ENCODE measurements around the gene OR12D3.
A peak's percentile ranks its signal among the peaks of the same experiment; 100 is the strongest.
"Not testable (repeated sequence)": the region's sequence is repeated elsewhere in the genome, so short reads cannot be mapped to it uniquely, and the experiment has no call there.

The OR12D3 gene

GRCh38 chr6:29395331-29395730, 20.2 kb upstream of the OR12D3 start, which contains the start of gene OR12D2:
Gene OR12D2, plus strand, starts transcription at chr6:29395631. Its CDS starts 1,069 bp downstream, at chr6:29396700.
- POLR2A ChIA-PET = no interaction called here
- CTCF ChIA-PET = no interaction called here
- DNase-seq (ENCODE audit: extremely low spot score) = no peak
- TF ChIP-seq, protein P1, sequence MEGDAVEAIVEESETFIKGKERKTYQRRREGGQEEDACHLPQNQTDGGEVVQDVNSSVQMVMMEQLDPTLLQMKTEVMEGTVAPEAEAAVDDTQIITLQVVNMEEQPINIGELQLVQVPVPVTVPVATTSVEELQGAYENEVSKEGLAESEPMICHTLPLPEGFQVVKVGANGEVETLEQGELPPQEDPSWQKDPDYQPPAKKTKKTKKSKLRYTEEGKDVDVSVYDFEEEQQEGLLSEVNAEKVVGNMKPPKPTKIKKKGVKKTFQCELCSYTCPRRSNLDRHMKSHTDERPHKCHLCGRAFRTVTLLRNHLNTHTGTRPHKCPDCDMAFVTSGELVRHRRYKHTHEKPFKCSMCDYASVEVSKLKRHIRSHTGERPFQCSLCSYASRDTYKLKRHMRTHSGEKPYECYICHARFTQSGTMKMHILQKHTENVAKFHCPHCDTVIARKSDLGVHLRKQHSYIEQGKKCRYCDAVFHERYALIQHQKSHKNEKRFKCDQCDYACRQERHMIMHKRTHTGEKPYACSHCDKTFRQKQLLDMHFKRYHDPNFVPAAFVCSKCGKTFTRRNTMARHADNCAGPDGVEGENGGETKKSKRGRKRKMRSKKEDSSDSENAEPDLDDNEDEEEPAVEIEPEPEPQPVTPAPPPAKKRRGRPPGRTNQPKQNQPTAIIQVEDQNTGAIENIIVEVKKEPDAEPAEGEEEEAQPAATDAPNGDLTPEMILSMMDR (IDR thresholded peaks at IDR 0.05; ENCODE audit: control extremely low read depth, extremely low read depth, low read depth, missing control alignments) = no peak

DNA sequence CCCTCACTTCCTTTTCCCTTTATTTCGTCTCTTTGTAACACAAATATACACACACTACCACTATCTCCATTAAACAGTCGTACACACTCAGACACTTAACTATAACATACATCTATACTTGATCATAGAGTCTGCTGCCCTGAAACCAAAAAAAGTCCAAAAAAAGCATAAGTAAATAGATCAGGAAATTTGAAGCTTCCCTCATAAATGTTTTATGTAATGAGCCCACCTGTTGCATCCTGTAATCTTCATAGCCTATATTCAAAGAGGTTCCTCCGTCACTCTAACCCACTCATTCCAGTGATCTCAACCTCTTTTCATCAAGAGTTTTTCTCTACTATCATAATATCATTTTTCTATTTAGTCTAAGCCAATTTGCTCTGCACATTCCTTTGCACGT, 13.4 kb upstream of the OR12D3 start:
- POLR2A ChIA-PET = no interaction called here
- CTCF ChIA-PET = no interaction called here
- no peak for DNase-seq (ENCODE audit: extremely low spot score)
- TF ChIP-seq, protein P1 (IDR thresholded peaks at IDR 0.05; ENCODE audit: control extremely low read depth, extremely low read depth, low read depth, missing control alignments) = no peak

DNA sequence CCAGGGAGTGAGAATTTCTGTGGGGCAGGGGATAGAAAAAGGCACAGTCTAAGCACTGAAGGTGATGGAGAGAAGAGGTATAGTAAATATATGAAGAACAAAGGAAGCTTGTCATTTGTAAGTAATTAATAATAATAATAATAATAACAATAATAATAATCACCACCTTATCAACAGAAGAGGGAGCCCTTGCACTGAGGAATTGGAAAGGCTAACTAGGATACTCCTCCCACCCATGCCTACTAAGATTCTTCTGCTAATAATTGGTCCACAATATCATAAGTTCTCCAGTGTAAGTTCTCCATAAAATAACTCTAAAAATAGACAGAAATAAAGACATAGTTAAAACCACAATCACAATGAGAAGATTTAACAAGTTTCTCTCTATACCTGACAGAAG, 912 bp upstream of the OR12D3 start:
- CTCF ChIA-PET = interaction anchor here (1.0 to 2.7 kb wide), 4 partner anchors 174 to 216 kb away, joined by 3 to 30 read pairs (median 3); a partner anchor contains a TSS
- DNase-seq (ENCODE audit: extremely low spot score) = peak; percentile 19

GRCh38 chr6:29368765-29369164, 6.3 kb downstream of the OR12D3 start, which contains the start of gene OR5V1:
Gene OR5V1, minus strand, starts transcription at chr6:29368865. Its CDS starts 12,670 bp downstream, at chr6:29356195.
- POLR2A ChIA-PET = no interaction called here
- DNase-seq (ENCODE audit: extremely low spot score) = no peak
- TF ChIP-seq, protein P1 (IDR thresholded peaks at IDR 0.05; ENCODE audit: control extremely low read depth, extremely low read depth, low read depth, missing control alignments) = no peak
- CTCF ChIA-PET = no interaction called here

More for the DNA sequence above, 912 bp upstream of the OR12D3 start:
- POLR2A ChIA-PET = no interaction called here
- TF ChIP-seq, protein P1 (IDR thresholded peaks at IDR 0.05; ENCODE audit: control extremely low read depth, extremely low read depth, low read depth, missing control alignments) = peak; percentile 7

DNA sequence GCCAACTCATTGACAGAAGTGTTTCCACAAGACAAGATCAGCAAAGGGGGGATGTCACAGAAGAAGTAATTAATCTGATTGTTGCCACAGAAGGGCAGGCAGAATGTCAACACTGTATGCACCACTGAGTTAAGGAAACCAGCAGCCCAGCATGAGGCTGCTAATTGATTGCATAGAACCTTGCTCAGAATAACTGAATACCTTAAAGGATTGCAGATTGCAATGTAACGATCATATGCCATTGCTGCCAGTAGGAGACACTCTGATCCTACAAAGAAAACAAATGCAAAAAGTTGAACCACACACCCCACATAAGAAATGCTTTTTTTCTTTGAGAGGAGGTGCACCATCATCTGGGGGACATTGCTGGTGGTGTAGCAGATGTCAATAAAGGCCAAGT, 19.5 kb downstream of the OR12D3 start:
- ChIA-PET CTCF (interaction anchor here (1.4 kb wide), 1 partner anchor 24 kb away, joined by 3 read pairs; no protein-coding TSS in a partner anchor), POLR2A (no interaction called here)
- TF ChIP-seq, protein P1 (IDR thresholded peaks at IDR 0.05; ENCODE audit: control extremely low read depth, extremely low read depth, low read depth, missing control alignments) = no peak
- no peak for DNase-seq (ENCODE audit: extremely low spot score)

- TF ChIP-seq, protein P1 (IDR thresholded peaks at IDR 0.05; ENCODE audit: control extremely low read depth, extremely low read depth, low read depth, missing control alignments) = no peak
- ChIA-PET CTCF (interaction anchor here (1.4 kb wide), 1 partner anchor 23 kb away, joined by 3 read pairs; no protein-coding TSS in a partner anchor), POLR2A (no interaction called here)
- DNase-seq (ENCODE audit: extremely low spot score) = no peak
These were observed 20.1 kb downstream of the OR12D3 start for GRCh38 chr6:29354980-29355379.

DNA sequence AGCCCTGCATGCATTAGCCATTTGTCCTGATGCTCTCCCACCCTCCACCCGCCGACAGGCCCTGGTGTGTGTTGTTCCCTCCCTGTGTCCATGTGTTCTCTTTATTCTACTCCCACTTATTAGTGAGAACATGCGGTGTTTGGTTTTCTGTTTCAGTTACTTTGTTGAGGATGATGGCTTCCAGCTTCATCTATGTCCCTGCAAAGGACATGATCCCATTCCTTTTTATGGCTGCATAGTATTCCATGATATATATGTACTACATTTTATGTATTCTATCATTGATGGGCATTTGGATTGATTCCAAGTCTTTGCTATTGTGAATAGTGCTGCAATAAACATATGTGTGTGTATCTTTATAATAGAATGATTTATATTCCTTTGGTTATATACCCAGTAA, 25.7 kb downstream of the OR12D3 start:
- POLR2A ChIA-PET; DNase-seq (ENCODE audit: extremely low spot score); CTCF ChIA-PET: not testable (repeated sequence)

All from GM10248 (cell line).